Measurements from ENCODE around the gene USP46.

DNA sequence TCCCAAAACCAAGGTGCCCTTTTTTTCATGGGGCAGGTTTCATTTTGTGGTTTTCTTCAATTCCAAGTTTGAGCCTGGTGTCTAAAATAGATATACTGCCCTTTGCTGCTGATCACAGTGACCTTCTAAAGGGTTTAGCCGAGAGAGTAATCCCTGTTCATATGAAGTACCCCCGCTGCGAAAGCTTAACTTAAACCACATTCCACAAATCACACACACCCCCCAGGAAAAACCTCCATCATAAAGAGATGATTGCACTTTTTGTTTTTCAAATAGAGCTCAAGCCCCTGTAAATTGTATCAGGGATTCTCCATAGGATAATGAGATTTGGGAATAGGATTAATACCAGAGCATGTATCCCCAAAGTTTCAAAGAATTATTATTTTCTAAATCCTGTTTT lies 90.8 kb downstream of the USP46 start:
- TF ChIP-seq, protein P1, sequence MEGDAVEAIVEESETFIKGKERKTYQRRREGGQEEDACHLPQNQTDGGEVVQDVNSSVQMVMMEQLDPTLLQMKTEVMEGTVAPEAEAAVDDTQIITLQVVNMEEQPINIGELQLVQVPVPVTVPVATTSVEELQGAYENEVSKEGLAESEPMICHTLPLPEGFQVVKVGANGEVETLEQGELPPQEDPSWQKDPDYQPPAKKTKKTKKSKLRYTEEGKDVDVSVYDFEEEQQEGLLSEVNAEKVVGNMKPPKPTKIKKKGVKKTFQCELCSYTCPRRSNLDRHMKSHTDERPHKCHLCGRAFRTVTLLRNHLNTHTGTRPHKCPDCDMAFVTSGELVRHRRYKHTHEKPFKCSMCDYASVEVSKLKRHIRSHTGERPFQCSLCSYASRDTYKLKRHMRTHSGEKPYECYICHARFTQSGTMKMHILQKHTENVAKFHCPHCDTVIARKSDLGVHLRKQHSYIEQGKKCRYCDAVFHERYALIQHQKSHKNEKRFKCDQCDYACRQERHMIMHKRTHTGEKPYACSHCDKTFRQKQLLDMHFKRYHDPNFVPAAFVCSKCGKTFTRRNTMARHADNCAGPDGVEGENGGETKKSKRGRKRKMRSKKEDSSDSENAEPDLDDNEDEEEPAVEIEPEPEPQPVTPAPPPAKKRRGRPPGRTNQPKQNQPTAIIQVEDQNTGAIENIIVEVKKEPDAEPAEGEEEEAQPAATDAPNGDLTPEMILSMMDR (conservative IDR thresholded peaks at IDR 0.05), result no peak
- no peak for TF ChIP-seq ZFX (IDR thresholded peaks at IDR 0.05)
